ENCODE measurements around the gene CHMP4A. TPM values are rescaled to one million over a fixed set of nuclear protein-coding genes. Genes with fewer than 3 reads are reported as not detected.

Gene CHMP4A
- total and polyA plus RNA-seq, 9 of the 15 experiments (the other 6 are each of a cell fraction or from before 2014, with no cell fraction given), result 28.8 to 104 (median 52.7) TPM

- no peak for TF ChIP-seq CUX1 (CRISPR knock-in tag; IDR thresholded peaks at IDR 0.05)
- no peak for TF ChIP-seq XRCC4 (IDR thresholded peaks at IDR 0.05; ENCODE audit: extremely low read depth, insufficient read depth, insufficient read length)
- TF ChIP-seq KAT7 (CRISPR knock-in tag; IDR thresholded peaks at IDR 0.05; ENCODE audit: borderline replicate concordance), result no peak
- no peak for TF ChIP-seq SOX6 (IDR thresholded peaks at IDR 0.05)
- TF ChIP-seq CREB1 (IDR thresholded peaks at IDR 0.05), result peak; percentile 77
- TF ChIP-seq CREB1 (CRISPR knock-in tag; IDR thresholded peaks at IDR 0.05), result peak; percentile 62; the same call in 1 of the 2 replicates
- no peak for TF ChIP-seq SMAD4 (CRISPR knock-in tag; conservative IDR thresholded peaks at IDR 0.05)
- no peak for TF ChIP-seq E2F4 (CRISPR knock-in tag; IDR thresholded peaks at IDR 0.05; ENCODE audit: low read depth)
- 0 out of 2 replicates have a peak, but pooled peaks have one; percentile 26 for TF ChIP-seq FOXP1 (CRISPR knock-in tag; IDR thresholded peaks at IDR 0.05)
- TF ChIP-seq ELF1 (tag; IDR thresholded peaks at IDR 0.05), result peak; percentile 82
- TF ChIP-seq ZNF407 (IDR thresholded peaks at IDR 0.05; ENCODE audit: low read depth), result no peak
- no peak for TF ChIP-seq HEY1 (CRISPR knock-in tag; IDR thresholded peaks at IDR 0.05; ENCODE audit: borderline replicate concordance)
- no peak for TF ChIP-seq SP2 (IDR thresholded peaks at IDR 0.05; ENCODE audit: extremely low read depth, low read depth, low read length, poor library complexity, severe bottlenecking)
Measured at GRCh38 chr14:24232121-24232644, 18.9 kb upstream of the CHMP4A start, which contains the start of gene NEDD8 (continued).

All from K562 (cell line).